GM12891 (cell line): ENCODE measurements around the gene ZNF598.

Experiments
- DNase-seq: peaks from one replicate; pipeline ENCODE4 v3.0.0; 2011; ENCODE audit warnings: low spot score; ENCODE audit not compliant: insufficient read length
- FAIRE-seq: peaks from 2 replicates; lab custom pipeline; 2011; peaks lifted over from hg19 to GRCh38; lab: Jason Lieb, UNC
- PAX5 ChIP-seq: IDR thresholded peaks from 2 replicates; pipeline ENCODE4 v1.6.1; 2011; ENCODE audit warnings: low read length, moderate library complexity, mild to moderate bottlenecking; ENCODE audit not compliant: insufficient read depth, severe bottlenecking
- POLR2A ChIP-seq: IDR thresholded peaks from 2 replicates; pipeline ENCODE4 v1.6.1; 2011; ENCODE audit warnings: low read depth, low read length, control low read depth
- POLR2AphosphoS5 ChIP-seq: IDR thresholded peaks from 2 replicates; pipeline ENCODE4 v1.6.1; 2011; ENCODE audit warnings: low read depth, low read length, control low read depth
- POU2F2 ChIP-seq: IDR thresholded peaks from 2 replicates; pipeline ENCODE4 v1.6.1; 2011; ENCODE audit warnings: low read depth, mild to moderate bottlenecking, control low read depth, low read length, moderate library complexity
- SPI1 ChIP-seq: IDR thresholded peaks from 2 replicates; pipeline ENCODE4 v1.6.1; 2011; ENCODE audit warnings: low read depth, low read length, control low read depth
- TAF1 ChIP-seq: IDR thresholded peaks from 2 replicates; pipeline ENCODE4 v1.6.1; 2011; ENCODE audit warnings: low read depth, low read length, control low read depth

The ZNF598 gene

DNA sequence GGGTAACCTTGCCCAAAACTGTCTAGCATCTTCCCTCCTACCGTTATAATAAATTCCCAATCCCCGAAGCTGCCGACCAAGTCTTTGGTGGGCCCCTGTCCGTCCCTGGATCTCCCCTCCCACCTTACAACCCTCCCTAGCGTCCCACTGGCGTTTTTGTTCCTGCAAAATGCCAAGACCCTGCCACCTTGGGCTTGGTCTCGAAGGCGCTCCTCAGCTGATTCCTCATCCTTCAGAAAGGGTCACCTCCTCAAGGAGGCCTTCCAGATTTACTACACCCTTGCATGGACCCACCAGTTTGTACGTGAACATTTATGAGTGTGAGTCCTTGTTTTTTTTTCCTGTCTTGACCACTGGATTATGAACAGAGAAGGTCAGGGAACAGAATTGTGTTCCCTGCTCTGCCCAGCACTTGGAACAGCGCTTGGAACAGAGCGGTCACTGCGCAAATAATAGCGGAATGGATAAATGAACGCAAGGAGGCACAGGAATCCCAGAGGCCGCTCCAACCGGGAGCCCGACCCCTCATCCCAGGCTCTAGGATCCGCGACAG, 26.6 kb downstream of the ZNF598 start:
- DNase-seq (no peak), FAIRE-seq (no peak)
- TF ChIP-seq SPI1 (no peak), PAX5 (no peak), POU2F2 (no peak), POLR2AphosphoS5 (no peak), TAF1 (no peak), POLR2A (no peak)

DNA sequence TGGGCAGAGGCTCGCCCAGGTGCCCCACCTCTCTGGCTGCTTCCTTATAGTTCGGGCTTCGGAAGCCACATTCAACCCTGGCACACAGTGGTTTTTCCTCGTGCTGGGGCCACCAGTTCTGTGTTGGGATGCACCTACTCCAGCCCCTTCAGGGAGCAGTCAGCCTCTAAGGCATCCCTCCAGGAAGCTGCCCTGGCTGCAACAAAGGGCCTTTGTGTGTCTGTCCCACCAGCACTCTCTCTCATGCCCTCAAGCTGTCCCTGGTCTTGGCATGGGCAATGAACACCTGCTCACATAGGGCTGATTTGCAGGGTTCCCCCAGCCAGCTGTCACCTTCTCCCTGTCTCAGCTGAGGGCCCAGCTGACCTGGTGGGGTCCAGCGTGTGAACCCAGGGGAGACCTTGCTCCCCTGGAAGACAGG, 27.6 kb downstream of the ZNF598 start:
- DNase-seq (no peak), FAIRE-seq (no peak)
- no peak for TF ChIP-seq TAF1
- TF ChIP-seq POLR2A = no peak
- TF ChIP-seq PAX5 = no peak
- TF ChIP-seq POU2F2 = no peak

DNA sequence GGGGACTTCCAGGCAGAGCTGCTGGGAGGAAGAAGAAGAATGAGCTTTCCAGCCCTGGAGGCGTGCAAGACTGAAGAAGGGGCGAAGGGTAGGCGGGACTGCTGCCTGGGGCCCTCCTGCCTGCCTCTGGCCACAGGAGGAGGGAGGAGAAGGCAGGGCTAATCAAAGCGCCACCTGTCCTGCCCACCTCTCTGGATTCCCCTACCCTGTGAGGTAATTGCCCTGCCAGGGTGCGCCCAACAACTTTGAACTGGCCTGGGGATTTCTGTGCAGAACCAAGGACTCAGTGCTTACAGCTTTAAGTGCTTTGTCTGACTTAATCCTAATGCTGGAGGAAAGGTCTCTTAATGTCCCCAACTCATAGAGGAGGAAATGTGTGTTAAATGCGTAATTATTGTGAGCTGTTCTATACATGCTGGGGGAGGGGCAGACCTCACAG, 28.2 kb downstream of the ZNF598 start, which contains the start of gene NOXO1:
Gene NOXO1 (minus strand): TSS at position 72 of the 439 bp plus-strand sequence. CDS start 290 bp downstream, outside the sequence.
- DNase-seq (no peak), FAIRE-seq (peak; percentile 78)
- TF ChIP-seq TAF1 (no peak), POU2F2 (no peak), PAX5 (no peak), POLR2AphosphoS5 (no peak), SPI1 (no peak), POLR2A (no peak)

DNA sequence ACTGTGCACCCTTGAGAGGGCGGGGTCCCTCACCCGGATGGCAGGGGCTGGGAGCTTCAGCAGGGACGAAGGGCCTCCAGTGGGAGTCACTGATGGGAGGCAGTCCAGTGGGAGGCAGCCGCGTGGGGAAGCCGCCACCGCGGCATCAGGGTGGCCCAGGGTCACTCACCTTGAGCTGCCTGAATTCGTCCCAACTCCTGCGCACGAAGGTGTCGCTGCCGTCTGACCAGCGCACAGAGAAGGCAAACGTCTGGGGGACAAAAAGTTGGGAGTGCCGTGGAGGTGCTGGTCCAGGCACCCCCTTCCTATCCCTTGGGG, 28.9 kb downstream of the ZNF598 start:
- TF ChIP-seq SPI1 (no peak), POLR2A (no peak)
- DNase-seq = no peak
- peak; percentile 38 for FAIRE-seq

DNA sequence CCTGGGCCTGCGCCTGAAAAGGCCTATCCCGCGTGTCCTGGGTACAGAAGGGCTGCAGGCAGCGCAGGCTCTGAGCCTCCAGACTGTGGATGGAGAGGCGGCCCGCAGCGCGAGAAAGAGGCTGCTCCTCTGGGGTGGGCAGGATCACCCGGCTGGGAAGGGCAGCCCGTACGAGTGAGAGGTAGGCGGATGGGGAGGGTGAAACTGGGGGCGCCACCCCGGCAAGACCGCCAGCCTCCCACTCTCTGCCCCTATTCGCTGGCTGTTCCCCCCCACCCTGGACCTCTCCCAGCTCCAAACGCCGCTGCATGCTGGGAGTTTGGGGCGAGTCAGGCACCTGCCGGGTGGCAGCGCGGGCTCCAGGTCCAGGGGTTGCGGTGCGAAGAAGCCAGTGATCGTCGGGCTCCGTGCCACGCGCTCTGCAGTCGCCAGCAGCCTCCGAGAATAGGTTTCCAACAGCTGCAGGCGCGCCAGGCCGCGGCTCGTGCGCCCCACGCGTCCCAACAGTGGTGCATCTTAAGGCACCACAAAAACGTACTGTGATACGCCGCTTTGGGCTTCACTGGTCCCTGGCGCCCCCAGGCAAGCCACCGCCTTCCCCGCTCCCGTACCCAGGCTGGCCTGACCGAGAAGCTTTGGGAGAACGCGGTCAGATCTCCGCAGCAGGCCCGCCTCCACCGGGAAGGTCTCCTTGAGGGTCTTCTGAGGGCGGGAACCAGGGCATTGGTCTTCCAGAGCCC, 29.4 kb downstream of the ZNF598 start:
- TF ChIP-seq SPI1 = no peak
- no peak for TF ChIP-seq POLR2A
- TF ChIP-seq POLR2AphosphoS5 = no peak
- TF ChIP-seq PAX5 = no peak
- TF ChIP-seq POU2F2 = no peak
- no peak for TF ChIP-seq TAF1
- FAIRE-seq (no peak), DNase-seq (no peak)

DNA sequence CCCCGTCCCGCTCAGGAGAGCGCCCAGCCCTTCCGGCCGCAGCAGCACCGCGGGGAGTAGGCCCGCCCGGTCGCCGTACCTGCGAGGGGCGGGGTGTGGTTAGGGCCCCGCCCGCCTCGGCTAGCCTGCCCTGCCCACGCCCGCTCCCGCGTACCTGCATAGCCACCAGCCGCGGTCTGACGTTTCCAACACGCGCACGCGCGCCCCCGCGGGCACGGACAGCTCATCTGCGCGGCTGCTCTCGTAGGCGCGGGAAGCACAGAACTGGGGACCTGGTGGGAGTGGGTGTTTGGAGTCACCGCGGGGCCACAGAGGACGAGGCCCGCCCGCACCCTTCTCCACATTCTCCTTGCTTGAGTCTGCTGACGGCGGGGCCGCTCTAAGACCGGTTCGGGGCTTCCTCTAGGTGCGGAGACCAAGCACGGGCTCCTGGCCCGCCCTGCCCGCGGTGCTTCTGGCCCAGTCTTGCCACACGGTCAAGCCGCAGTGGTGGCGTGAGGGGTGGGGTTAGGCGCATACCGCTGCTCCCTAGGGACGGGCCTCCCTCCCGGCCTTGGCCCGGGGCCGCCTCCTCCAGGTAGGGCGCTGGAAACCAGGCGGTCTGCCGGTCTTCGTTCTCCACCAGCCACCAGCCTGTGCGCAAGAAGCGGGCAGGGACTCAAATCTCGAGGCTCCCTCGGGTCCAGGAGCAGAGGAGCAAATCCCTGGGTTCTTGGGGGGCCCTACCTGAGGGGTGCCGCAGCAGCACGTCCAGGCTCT, 30.2 kb downstream of the ZNF598 start:
- FAIRE-seq = no peak
- DNase-seq = no peak
- TF ChIP-seq PAX5 = no peak
- TF ChIP-seq POU2F2 = no peak
- no peak for TF ChIP-seq SPI1
- no peak for TF ChIP-seq TAF1
- TF ChIP-seq POLR2A = no peak
- no peak for TF ChIP-seq POLR2AphosphoS5

DNA sequence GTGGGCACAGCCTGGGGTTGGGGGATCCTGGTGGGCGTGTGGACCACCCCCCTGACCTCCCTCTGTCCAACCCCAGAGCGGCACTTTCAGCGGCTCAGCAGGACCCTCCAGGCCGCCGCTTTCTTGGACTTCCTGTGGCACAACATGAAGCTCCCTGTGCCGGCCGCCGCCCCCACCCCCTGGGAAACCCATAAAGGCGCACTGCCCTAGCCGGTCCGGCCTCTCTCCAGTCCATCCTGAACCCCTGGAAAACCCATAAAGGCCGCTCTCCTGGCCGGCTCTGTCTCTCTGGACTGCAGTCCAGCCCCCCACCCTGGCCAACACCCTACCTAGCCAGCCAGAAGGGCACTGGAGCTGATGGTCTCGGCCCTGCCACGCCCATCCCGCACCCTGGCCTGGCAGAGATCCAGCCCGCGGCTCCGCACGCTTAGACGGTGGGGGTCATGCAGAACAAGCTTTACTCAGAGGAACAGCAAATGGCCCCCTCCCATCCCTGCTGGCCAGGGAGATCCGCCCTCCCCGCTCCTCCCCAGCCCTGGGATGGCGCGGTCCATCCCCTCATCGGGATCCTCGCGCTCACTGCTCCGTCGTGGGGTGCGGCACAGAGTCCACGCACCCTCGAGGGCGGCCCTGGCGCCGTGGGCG, 31.0 kb downstream of the ZNF598 start:
- FAIRE-seq (no peak), DNase-seq (no peak)
- TF ChIP-seq POU2F2 (no peak), TAF1 (no peak), PAX5 (no peak), POLR2A (no peak), SPI1 (no peak), POLR2AphosphoS5 (no peak)

DNA sequence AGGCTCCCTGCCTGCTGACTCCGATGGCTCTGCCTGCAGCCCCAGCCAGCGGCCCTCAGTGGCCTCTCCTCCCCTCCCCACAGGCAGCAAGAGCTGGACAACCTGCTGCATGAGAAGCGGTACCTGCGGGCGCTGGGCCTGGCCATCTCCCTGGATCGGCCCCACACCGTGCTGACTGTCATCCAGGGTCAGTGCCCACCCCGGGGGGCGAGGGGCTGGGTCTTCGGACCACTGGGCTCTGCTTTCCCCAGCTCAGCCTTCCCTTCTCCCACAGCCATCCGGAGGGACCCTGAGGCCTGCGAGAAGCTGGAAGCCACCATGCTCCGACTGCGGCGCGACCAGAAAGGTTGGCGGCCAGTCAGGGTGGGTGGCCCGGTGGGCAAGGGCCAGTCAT, 31.7 kb downstream of the ZNF598 start:
- FAIRE-seq (no peak), DNase-seq (no peak)
- TF ChIP-seq POLR2A = no peak
- TF ChIP-seq SPI1 = no peak
- TF ChIP-seq PAX5 = no peak
- no peak for TF ChIP-seq TAF1
- no peak for TF ChIP-seq POLR2AphosphoS5
- TF ChIP-seq POU2F2 = no peak

DNA sequence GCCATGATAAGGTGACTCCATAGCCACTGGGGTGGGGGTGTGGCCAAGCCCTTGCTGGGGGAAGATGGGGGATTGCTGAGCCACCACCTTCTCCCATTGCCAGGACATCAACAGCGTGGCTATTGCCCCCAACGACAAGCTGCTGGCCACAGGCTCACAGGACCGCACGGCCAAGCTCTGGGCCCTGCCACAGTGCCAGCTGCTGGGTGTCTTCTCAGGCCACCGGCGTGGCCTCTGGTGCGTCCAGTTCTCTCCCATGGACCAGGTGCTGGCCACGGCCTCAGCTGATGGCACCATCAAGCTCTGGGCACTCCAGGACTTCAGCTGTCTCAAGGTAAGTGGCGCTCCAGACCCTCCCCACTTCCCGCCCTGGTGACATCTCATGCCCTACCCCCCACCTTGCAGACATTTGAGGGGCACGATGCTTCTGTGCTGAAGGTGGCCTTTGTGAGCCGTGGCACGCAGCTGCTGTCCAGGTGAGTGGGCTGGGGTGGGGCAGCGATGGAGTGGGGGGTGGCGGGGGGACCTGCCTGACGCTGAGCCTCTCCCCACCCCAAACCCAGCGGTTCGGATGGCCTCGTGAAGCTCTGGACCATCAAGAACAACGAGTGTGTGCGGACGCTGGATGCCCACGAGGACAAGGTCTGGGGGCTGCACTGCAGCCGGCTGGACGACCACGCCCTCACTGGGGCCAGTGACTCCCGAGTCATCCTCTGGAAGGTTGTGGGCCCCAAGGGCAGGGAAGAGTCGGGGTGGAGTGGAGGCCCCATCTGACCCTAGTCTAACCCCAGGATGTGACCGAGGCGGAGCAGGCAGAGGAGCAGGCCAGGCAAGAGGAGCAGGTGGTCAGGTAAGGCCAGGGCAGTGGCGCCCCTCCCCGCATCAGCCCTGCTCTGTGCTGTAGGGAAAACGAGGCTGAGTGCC, 32.4 kb downstream of the ZNF598 start:
- DNase-seq (no peak), FAIRE-seq (no peak)
- TF ChIP-seq POLR2AphosphoS5 = no peak
- no peak for TF ChIP-seq POU2F2
- TF ChIP-seq PAX5 = no peak
- TF ChIP-seq SPI1 = no peak
- no peak for TF ChIP-seq TAF1
